Measurements from ENCODE around the gene FAM156A. TPM values are rescaled to one million over a fixed set of nuclear protein-coding genes. Genes with fewer than 3 reads are reported as not detected.
"Not testable (repeated sequence)": the region's sequence is repeated elsewhere in the genome, so short reads cannot be mapped to it uniquely, and the experiment has no call there.

Gene FAM156A
- total RNA-seq, 1 experiment from 2014 or later = 48.2 TPM

- H3K36me3 ChIP-seq (ENCODE audit: insufficient read depth, low read length, poor library complexity, severe bottlenecking); DNase-seq (ENCODE audit: low spot score); H3K27ac ChIP-seq (ENCODE audit: low read depth, low read length, poor library complexity, severe bottlenecking); BruUV-seq (replicated peaks); H3K4me1 ChIP-seq (ENCODE audit: insufficient read depth, low read length, poor library complexity, severe bottlenecking); POLR2A ChIA-PET (ENCODE audit: low non-redundant PET); intact Hi-C loops (cut with micrococcal nuclease; ENCODE audit: unreplicated experiment); H3K27me3 ChIP-seq (replicated peaks; ENCODE audit: insufficient read depth, low read depth, low read length, poor library complexity); H3K4me3 ChIP-seq (ENCODE audit: low read depth, low read length, poor library complexity, severe bottlenecking); CTCF ChIA-PET; H3K9me3 ChIP-seq (ENCODE audit: low read depth, low read length, poor library complexity, severe bottlenecking): not testable (repeated sequence)
Measured at GRCh38 chrX:52905531-52905930, 52.8 kb downstream of the FAM156A start.

Other genes with a start within 250 kb of the FAM156A start
- 0.37 and 1.6 TPM in 2 replicates for gene SSX2B, start 207.3 kb downstream of the FAM156A start, total RNA-seq (2021)
- not detected in 2 replicates for gene SPANXN5, start 161.1 kb downstream of the FAM156A start, total RNA-seq (2021)
- gene XAGE5, start 147.2 kb downstream of the FAM156A start, total RNA-seq (2021) = not detected in 2 replicates
- not detected in 2 replicates for gene XAGE3, start 90.4 kb downstream of the FAM156A start, total RNA-seq (2021)
- 18.3 and 21.8 TPM in 2 replicates for gene FAM156B, start 61.2 kb downstream of the FAM156A start, total RNA-seq (2021)
- gene GPR173, start 90.3 kb upstream of the FAM156A start, total RNA-seq (2021) = 5.3 and 5.9 TPM in 2 replicates
- 25.0 and 30.0 TPM in 2 replicates for gene TSPYL2, start 123.8 kb upstream of the FAM156A start, total RNA-seq (2021)
- 15.1 and 15.4 TPM in 2 replicates for gene KANTR, start 135.6 kb upstream of the FAM156A start, total RNA-seq (2021)